CD4-positive, alpha-beta T cell treated with Interleukin-15 for 4 hours (primary cell): ENCODE results near the gene LTBP1.
A peak's percentile ranks its signal among the peaks of the same experiment; 100 is the strongest.
"Not testable (repeated sequence)": the region's sequence is repeated elsewhere in the genome, so short reads cannot be mapped to it uniquely, and the experiment has no call there.

ENCODE experiments used
- DNase-seq: peaks from one replicate; pipeline ENCODE4 v3.0.0-alpha.2; 2020; ENCODE audit warnings: low spot score

The LTBP1 gene

DNA sequence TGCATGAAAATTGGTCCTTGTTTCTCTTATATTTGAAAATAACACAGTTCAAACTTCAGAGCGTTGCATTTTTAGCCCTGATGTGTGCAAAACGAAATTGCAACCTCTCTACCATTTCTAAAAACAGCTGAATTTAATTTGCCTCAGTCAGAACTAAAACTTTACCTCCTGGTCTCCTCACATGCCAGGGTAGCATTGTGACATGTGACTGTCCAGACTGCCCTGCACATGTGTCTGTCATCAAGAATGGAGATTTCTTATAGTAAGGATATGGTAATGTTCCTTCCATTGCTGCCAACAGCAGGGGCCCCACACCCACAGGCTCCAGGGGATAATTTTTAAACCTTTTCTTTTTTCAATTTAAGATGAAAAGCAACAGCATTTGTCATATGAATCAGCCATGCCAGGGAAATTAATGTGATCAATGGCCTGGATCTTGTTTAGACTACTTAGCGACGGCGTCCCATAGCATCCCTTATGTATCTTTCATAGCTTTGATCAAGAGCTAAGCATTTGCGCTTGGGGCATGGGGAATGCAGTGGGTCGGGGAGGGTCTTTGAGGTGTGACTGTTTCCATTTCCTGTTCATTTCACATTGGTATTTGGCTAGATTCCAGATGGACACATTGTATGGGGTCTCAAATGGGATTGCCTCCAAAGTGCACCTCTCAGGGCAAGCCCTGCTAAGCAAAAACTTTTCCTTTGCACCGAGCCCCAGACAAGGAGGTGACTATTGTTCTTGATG lies 437.3 kb downstream of the LTBP1 start:
- no peak for DNase-seq

DNA sequence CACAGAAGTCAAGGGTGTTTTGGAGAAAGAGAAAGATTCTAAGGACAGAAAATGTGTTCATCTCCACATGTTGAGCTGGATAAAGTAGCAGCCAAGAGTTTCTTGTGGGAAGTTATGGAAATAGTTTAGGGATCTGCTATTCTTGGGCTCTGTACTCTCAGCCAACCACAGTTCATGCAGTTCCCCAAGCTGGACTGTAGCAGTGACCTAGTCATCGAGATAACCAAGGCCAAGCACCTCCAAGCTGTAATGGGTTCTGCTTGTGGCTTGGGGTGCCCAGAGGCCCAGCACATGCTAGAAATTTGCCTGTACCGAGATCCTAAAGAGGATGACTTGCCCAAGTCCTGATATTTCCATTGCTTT lies 437.8 kb downstream of the LTBP1 start:
- no peak for DNase-seq

DNA sequence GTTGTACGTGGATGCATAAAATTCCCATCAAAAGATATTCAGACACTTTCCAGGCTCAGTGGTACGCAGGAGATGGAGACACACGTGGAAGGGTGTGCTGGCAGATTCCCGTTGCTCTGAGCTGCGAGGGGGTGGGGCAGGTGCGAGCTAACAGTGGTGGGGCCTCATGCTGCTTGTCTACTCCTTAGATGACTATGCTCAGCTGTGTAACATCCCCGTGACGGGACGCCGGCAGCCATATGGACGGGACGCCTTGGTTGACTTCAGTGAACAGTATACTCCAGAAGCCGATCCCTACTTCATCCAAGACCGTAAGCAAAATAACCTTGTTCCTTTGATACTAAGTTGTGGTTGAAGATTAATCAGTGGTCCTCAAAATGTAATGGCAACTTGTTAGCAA lies 442.2 kb downstream of the LTBP1 start:
- no peak for DNase-seq

DNA sequence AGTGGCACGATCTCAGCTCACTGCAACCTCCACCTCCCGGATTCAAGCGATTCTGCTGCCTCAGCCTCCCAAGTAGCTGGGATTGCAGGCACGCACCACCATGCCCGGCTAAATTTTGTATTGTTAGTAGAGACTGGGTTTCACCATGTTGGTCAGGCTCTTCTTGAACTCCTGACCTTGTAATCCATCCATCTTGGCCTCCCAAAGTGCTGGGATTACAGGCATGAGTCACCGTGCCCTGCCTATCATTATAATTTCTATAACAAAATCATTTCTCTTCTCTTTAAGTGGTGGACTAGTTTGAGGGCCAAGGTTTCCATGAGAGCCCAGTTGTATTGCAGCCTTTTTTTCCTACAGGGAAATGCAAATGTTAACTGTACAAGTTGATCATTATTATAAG lies 442.9 kb downstream of the LTBP1 start:
- not testable (repeated sequence) for DNase-seq

DNA sequence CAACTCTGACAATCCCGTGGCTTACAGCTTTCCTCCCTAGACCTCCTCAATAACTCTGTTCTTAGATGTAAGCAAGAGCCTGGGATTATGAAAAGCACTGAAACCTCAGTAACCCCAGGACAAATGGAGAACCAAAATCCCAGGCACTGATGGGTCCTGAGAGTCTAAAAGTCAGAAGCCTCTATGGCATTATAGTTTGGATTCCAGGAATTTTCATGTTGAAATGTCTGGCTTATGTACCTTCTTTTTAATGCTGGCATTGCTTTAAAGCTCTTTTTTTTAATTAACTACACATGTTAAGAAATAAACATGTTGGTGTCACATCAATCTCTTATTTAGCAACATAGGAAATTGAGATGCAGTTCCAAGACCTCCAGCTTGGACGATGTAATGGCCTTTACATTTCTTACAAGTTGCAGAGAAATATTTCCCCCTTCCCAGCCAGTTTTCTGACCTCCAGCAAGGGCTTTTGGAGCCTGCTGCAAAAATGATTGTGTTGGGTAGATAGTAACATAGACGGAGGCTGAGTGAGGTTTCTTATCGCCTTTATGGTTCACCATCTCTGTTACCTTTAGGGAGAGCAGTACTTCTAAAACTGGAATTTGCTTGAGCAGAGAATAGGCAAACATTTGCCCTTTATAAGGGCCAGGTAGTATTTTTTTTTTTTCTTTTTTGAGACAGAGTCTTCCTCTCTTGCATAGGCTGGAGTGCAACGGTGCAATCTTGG lies 444.9 kb downstream of the LTBP1 start:
- no peak for DNase-seq

DNA sequence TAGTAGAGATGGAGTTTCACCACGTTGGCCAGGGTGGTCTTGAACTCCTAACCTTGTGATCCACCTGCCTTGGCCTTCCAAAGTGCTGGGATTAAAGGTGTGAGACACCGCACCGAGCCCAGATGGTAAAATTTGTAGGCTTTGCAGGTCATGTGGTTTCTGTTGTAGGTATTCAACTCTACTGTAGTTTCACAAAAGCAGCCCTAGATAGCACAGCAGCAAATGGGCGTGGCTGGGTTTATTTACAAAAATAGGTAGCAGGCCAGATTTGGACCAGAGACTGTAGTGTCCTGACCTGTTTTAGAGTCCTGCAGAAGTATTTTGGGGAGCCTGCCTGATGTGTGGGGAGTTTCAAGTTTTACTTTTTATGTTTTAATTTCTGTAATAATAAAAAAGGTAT lies 445.6 kb downstream of the LTBP1 start:
- no peak for DNase-seq

DNA sequence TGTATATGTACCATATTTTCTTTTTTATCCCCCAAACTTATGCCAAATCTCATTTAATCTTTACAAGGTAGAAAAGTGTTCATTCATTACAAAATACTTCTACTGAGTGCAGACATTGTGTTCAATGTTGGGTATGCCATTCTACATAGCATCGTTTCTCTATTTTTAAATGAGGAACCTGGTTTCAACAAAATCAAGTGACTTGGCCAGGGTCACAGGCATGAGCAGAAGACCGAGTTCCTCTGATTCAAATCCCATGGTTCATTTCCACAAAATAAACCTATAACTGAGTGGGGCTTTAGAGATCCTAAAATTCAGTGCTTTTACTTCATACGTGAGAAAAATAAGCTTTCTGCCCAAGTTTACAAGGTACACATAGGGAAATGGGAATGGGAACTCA lies 448.3 kb downstream of the LTBP1 start:
- DNase-seq, result no peak

DNA sequence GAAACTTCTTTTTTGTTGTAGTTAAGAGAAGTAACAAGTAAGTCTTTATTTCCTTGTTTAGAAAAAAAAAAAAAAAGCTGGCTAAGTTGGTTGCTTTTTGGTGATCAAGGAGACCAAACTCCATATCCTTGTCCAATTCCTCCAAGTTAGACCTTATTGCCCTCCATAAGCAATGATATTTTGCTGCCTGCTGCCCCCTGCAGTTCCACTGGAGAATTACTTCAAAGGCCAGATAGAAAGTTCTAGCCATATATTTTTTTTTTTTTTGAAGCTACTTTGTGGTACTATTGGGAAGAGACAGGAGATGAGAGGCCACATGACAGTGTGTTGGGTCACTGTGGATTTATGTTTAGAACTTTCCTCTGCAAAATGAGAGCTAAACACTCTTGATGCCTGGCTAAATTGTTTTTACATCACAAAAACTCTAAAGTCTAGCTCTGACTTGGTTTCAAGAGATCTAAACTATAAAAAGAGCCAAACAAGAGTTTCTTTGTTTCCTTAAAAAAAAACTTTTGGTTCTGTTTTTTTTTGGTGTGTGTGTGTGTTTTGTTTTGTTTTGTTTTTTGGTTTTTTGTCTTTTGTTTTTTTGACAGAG lies 449.0 kb downstream of the LTBP1 start:
- peak; percentile 43 for DNase-seq

DNA sequence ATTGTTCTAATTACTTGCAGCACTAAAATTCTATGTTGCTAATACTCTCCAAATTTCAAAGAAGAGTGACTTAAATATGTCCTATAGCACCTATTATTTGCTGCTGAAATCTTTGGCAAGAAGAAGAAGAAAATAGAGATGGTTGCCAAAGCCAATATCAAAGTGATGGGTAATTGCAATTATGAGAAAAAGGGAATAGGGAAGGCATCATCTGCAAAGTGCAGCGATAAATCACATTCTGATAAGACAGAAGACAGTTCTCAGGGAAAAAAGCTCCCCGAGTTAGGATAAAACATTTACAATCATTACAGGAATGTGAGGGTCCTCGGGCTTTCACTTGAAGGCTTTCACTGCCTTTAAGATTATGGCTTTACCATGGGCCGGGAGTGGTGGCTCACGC lies 457.6 kb downstream of the LTBP1 start:
- no peak for DNase-seq

DNA sequence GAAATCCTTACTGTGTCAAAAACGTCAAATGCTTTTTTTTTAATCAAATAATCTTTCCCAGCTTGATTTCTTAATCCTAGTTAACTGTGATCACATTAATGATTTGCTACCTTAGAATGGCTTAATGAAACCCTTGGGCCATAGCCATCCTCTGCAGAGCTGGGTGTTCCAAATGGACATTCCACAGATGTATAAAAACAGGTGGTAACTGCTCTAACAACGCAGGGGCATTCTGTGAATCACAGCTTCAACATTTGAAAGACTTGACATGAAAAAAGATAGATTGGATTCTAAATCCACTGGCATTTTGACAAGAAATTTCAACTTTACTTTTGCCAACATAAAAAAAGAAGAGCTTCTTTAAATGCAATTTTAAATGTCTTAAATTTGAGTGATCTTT lies 459.9 kb downstream of the LTBP1 start:
- DNase-seq, result no peak

DNA sequence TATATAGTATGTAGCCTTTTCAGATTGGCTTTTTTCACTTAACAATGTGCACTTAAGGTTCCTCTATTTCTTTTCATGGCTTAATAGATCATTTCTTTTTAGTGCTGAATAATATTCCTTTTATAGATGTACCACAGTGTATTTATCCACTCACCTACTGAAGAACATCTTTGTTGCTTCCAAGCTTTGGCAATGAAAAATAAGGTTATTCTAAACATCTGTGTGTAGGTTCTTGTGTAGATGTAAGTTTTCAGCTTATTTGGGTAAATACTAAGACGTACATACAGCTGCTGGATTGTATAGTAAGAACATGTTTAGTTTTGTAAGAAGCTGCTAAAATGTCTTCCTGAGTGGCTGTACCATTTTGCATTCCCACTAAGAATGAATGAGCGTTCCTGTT lies 461.4 kb downstream of the LTBP1 start:
- DNase-seq, result no peak

DNA sequence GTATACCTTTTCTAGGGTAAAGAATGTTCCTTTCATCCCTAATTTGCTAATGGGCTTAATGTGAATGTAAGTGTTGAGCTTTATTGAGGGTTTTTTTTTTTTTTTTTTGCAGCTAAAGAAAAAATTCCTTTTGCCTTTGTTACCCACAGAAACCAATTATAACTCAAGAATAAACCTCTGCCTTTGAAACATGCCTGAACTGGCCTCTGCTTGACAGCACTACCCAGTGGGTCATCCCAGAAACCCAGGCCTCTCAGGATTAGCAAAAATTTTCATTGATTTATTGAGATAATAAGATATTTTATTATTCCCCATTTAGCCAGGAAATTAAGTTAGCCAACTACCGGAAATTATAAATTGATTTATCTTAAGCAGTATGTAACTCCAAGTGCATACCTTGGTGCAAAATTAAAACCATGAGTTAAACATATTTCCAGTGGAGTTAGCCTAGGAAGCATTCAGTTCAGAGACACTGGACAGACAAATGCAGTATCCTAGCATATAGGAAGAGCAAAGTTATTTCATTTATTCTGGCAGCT lies 462.7 kb downstream of the LTBP1 start:
- DNase-seq, result no peak

DNA sequence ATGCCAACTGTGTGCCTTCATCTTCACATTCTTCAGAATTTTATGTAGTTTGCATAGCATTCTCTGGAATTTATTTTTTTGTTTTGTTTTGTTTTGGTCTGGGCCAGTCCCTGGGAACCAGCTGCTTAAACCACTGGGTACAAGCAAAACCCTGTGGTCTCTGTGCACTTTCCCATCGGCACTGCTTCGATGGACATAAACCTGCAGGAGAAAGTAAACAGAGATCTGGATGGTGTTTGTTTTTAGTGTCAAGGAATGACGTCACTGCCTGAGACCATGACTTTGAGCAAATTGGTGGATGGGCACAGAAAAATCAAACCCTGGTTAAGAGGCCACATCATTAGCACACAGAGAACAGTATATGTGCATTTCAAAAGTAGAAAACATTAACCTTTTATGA lies 465.0 kb downstream of the LTBP1 start:
- no peak for DNase-seq

DNA sequence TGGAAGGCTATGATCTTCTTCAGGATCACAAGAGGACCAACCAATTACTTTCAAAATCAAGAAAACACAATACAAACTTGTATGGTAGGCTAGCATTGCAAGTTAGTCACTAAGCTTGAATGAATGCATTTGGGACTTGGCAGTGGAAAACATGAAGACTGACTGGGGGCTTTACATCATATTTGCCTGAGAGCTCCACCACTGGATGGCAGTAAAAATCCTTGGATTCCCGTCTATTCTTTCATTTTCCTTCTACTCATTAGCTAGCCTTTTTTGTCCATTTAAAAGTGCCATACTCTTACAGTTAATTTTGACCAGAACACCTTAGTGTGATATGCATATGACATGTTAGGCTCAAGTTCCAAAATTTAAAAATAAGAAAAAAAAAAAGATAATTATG lies 466.2 kb downstream of the LTBP1 start:
- no peak for DNase-seq

DNA sequence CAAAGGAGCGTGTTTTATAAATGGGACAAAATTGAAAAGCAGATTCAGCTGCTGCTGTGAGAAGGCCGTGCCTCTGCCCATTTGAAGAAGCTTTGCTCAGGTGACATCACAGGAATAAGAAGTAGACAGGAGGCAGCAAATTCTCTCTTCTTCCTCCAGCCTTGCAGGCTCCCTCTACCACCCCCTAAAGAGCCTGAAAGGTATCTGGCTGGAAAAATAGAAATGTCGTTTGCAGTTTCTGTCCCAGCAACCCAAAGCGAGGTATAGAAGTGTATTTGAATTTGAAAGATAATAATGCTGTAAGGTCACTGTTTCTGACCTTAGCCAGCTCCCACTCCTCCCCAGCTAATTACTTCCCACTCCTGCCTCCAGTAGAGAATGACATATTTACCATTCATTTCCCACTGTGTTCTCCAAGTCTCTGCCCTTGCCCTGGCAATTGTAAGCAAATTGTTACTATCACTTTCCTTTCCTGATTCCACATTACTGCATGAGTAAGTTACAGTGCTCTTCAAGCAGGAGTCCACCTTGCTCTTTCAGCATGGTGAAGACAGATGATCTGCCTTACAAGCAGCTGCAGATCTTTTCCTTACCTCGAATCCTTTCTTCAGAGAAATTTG lies 472.9 kb downstream of the LTBP1 start:
- DNase-seq, result no peak

DNA sequence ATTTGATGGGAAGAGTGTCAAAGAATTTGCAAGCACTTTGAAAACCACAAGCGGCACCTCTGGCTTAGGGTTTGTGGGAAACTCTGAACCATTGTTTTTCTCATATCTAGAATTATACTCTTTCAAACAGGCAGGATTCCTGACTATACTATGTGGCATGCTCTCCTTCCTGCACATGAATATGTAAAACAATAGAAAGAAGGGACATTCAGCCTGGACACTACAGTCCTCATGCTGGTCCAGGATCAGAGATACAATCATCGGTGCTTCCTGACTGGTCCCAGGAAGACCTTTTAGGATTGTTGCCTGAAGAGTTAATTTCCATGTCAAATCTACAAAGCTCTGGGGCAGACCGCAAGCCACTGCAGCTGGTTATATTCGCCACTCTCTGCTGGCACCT lies 474.0 kb downstream of the LTBP1 start:
- no peak for DNase-seq

DNA sequence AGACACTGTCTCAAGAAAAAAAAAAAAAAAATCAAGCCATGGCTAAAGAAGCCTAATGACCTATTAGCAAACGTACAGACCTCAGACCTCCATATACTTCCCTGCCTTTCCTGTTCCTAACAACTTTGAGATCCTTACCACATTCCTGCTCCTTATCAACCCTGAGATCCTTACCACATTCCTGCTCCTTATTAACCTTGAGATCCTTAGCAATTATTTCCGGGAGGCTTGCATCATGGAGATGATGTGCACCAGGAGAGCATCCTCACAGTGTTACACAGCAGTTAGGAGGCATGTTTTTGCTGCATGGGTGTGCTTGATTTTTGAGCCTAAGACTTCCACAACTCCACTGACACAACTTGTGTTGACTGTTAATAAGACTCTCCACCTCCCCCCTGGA lies 475.1 kb downstream of the LTBP1 start:
- no peak for DNase-seq

DNA sequence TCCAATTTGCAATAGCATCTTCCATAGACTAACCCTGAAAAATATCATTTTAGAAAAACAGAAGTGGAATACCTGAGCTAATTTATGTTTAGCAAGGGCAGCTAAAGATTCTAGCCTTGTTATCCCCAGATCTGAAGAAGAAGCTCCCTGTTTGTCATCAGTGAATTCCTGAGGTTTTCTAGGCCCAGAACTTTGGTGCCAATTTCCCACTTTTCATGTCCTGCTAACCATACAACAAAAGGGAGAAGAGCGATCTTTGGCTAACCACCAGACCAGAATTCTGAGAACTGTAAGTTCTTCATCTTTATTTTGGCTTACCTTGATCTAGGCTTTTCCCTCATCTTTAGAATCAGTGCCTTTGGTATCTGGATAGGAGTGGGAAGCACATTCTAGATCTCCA lies 478.4 kb downstream of the LTBP1 start:
- DNase-seq, result no peak

DNA sequence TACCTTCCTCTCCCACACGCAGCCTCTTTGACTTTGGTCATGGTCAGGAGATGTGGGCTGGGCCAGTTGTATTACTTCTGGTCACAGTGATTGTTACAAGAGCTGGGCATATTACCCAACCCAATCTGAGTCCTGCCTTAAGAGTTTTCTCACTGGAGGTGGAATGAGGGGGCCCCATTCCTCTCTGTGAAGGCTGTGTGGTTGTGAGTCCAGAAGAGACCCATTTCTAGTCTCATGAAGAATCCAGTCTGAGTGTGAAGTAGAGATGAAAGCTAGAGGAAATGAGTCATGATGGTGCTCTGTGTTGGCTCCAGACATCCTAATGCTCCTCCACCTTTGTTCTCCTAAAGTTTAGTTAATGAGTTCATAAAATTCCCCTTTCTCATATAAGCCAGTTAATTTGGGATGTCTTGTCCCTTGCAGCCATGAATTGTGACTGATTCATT lies 478.9 kb downstream of the LTBP1 start:
- DNase-seq, result no peak

DNA sequence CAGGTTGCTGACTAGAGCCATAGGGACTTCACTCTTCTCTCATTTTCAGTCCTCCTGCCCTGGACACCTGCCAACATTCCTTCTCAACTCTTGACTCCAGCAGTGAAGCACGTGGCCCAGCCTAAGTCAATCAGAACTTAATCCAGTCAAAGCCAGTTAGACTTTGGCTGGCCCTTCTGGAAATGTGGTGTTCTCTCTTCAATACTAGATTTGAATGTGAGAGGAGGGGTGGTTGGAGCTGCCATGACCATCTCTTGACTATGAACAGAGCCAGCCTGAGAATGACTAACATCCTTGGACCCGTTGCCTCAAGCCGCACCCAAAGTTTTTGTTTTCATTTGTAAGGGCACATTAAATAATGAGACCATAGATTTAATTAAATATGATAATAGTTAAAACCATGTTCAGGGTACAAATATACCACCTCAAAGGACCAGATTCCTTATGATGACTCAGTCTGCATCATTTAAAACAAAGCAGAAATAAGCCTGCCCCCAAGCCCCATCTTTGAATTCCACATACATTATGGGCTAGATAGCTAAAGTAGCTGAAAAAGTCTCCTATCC lies 480.0 kb downstream of the LTBP1 start:
- DNase-seq, result no peak

DNA sequence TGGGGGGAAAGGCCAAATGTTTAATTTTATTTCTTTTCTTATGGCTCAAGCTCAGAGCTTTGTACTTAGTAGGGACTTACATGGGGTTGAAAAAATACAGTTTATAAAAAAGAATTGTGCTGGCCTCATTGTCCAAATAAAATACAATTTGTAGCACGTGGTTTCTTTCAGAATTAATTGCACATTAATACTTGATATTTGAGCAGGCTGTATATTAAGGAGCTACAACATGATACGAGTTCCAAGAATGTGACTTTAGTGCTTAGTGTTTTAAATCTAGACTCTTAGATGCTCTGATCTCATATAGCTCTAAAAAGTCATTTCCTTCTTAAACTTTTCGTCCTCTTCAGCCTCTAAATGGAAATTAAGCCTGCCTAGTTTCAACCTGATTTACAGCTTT lies 483.3 kb downstream of the LTBP1 start:
- DNase-seq, result no peak

DNA sequence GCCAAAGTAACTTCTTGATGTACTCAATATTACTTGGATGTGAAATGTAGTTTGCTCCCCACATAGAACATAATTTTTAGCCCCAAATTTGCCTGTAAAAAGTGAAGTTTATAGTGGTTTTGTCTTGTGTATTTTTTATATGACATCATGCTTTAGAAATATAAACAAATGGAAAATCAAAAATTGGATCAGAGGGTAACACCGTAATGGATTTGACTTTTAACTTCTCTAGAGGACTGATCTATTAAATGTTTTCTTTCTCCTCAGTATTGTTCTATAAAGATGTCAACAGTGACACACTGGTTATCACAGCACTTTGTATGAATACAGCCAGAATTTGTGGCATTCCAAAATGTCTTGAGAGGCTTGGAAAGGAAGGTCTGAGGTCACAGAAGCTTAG lies 484.1 kb downstream of the LTBP1 start:
- no peak for DNase-seq
